Neutrophil (primary cell): ENCODE results near the gene TACC2.

Source experiments
- H3K27ac ChIP-seq: fragments of 200-600 bp; sonication (generic); 2 replicates; pipeline ENCODE4 v1.5.1; 2016; ENCODE audit warnings: mild to moderate bottlenecking, moderate library complexity
- H3K27me3 ChIP-seq: fragments of 200-600 bp; sonication (generic); 2 replicates; pipeline ENCODE4 v1.6.0; 2016; ENCODE audit warnings: mild to moderate bottlenecking
- H3K36me3 ChIP-seq: fragments of 200-600 bp; sonication (generic); 2 replicates; pipeline ENCODE4 v1.5.1; 2017
- H3K4me1 ChIP-seq, 2 experiments: fragments of 200-600 bp in 1 of 2; sonication (generic) in 1 of 2; 1 replicate in 1 of 2; 2 replicates in 1 of 2; pipeline versions ENCODE4 v1.5.1 to v1.6.1; 2013 to 2016; ENCODE audit warnings: low read depth in 1 of 2, low read length in 1 of 2, mild to moderate bottlenecking in 1 of 2, moderate library complexity in 1 of 2; ENCODE audit not compliant: control insufficient read depth in 1 of 2, insufficient read depth in 1 of 2
- H3K4me3 ChIP-seq, 2 experiments: fragments of 200-600 bp in 1 of 2; sonication (generic) in 1 of 2; 1 replicate in 1 of 2; 2 replicates in 1 of 2; pipeline ENCODE4 v1.5.1; 2013 to 2016; ENCODE audit warnings: low read depth in 1 of 2, low read length in 1 of 2, mild to moderate bottlenecking in 1 of 2, moderate library complexity in 1 of 2
- H3K9me3 ChIP-seq: fragments of 200-600 bp; sonication (generic); 2 replicates; pipeline ENCODE4 v1.5.1; 2016
- TF ChIP-seq, protein P1 (sequence below): fragments of 200-600 bp; sonication (generic); IDR thresholded peaks from 2 replicates; pipeline ENCODE4 v1.5.1; 2016; ENCODE audit warnings: antibody characterized with exemption

Gene TACC2

DNA sequence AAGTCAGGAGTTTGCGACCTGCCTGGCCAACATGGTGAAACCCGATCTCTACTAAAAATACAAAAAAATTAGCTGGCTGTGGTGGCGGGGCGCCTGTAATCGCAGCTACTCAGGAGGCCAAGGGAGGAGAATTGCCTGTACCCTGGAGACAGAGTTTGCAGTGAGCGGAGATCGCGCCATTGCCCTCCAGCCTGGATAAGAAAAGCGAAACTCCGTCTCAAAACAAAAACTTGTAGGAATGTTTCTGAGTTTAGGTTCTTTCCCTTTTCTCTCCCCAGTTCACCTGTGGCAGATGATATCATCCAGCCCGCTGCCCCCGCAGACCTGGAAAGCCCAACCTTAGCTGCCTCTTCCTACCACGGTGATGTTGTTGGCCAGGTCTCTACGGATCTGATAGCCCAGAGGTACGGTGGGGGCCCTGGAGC is 143.4 kb downstream of the TACC2 start:
- Histone ChIP-seq H3K27ac (no peak overlapping the region), H3K36me3 (no peaks in the 10 kb centered on the region), H3K27me3 (peaks cover 33% of the 10 kb centered on the region), H3K4me1 (no peaks in the 10 kb centered on the region), H3K4me3 (no peak overlapping the region), H3K9me3 (no peaks in the 10 kb centered on the region)
- TF ChIP-seq, protein P1, sequence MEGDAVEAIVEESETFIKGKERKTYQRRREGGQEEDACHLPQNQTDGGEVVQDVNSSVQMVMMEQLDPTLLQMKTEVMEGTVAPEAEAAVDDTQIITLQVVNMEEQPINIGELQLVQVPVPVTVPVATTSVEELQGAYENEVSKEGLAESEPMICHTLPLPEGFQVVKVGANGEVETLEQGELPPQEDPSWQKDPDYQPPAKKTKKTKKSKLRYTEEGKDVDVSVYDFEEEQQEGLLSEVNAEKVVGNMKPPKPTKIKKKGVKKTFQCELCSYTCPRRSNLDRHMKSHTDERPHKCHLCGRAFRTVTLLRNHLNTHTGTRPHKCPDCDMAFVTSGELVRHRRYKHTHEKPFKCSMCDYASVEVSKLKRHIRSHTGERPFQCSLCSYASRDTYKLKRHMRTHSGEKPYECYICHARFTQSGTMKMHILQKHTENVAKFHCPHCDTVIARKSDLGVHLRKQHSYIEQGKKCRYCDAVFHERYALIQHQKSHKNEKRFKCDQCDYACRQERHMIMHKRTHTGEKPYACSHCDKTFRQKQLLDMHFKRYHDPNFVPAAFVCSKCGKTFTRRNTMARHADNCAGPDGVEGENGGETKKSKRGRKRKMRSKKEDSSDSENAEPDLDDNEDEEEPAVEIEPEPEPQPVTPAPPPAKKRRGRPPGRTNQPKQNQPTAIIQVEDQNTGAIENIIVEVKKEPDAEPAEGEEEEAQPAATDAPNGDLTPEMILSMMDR = no peak

DNA sequence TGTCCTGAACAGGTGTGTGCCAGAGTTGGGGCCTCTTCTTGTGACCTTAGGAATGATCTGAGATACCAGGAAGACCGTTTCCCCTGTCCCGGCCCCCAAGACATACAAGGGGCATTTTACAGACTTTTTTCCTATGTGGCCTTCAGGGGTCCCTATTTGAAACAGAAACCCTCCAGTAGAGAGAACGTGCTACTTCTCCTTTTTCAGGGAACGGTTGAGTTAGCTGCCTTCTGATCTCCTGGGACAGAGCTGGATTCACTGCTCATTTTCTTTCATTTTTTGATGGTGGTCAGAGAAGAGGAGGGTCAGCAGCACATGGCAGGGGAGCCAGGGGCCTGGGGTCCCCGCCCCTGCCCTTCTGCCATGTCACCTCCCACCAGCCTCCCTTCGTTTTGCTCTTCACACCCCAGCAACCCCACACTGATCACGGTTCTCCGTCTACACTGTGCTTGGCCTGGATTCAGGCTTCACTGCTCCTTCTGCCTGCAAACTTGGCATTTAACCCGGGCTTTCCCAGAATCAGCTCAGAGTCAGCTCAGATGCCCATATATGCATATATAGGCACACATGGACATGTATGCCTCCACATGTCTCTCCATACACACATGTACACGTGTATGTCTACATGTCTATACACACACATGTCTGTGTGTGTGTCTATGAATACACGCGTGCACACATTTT is 144.1 kb downstream of the TACC2 start:
- Histone ChIP-seq H3K4me1 (no peaks in the 10 kb centered on the region), H3K27me3 (peaks cover 31% of the 10 kb centered on the region), H3K36me3 (no peaks in the 10 kb centered on the region), H3K27ac (no peak overlapping the region), H3K4me3 (no peak overlapping the region), H3K9me3 (no peaks in the 10 kb centered on the region)
- TF ChIP-seq, protein P1 = no peak

DNA sequence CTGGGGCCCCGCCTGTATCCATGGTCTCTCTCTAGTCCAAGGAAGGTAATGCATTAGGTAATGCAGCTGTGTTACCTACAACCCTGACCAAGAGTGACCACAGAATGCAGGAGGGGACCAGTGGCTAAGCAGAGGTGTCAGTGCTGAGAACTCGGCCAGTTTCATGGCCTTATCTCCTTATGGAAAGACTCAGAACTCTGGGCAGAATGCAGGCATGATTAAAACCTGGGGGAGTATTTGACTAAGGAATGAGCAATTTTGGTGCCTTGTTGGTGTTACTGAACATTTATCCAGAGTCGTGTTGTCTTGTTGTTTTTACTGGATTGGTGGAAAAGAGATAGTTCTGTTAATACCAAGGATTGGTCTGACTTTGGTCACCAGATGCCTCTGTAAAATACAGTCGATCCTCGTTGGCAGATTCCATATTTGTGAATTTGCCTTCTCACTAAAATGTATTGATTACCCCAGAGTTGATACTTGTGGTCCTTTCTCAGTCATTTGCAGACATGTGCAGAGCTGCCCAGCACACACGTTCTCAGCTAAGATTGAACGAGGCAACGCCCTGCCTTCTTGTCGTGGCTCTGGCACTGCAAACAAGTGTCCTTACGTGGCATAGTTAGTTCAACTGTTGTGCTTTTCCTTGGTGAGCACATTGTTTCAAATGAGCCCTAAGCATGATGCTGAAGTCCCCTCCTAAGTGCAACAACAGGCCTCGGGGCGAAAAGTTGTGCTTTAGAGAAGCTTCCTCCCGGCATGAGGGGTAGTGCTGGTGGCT is 146.5 kb downstream of the TACC2 start:
- Histone ChIP-seq H3K27ac (no peak overlapping the region), H3K9me3 (no peaks in the 10 kb centered on the region), H3K4me3 (no peak overlapping the region), H3K27me3 (peaks cover 47% of the 10 kb centered on the region), H3K4me1 (no peaks in the 10 kb centered on the region), H3K36me3 (no peaks in the 10 kb centered on the region)
- TF ChIP-seq, protein P1 = no peak

DNA sequence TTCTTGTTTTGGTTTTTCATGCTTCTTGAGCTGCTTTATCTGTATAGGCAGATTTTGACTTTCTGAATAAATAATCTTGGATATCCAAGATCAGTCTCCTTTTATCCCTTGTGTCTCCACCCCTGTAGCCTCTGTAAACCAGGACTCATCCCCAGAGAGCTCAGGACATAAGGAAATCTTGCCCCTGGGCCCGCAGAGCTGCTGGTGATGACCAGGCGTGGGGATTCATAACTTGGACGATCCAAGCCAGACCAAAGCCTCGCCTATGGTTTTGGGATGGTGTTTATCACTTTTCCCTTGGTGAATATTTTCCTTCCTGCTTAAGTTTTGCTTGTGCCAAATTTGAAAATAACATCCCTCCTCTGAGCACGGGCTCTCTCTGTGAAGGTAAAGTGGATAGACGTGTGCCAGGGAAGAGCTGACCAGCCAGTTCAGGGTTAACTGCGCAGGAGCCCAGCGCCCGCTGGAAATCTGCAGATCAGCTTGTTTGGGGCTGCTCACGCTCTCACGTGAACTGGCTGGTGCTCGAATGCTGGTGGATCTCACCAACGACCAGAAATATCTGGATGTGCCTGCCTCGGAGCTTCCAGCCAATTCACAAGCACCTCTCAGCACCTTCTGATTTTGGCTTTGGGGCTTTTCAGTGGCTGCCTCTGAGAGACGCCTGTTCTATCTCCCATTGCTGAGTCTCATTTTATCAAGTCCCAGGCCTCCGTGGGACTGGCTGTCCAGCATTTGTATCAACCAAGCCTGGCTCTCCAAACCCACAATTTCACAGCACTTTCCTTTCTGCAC is 150.1 kb downstream of the TACC2 start:
- Histone ChIP-seq H3K36me3 (no peaks in the 10 kb centered on the region), H3K27me3 (peaks cover 45% of the 10 kb centered on the region), H3K4me1 (peaks cover 0 to 10% of the 10 kb centered on the region in 2 experiments), H3K9me3 (no peaks in the 10 kb centered on the region), H3K27ac (no peak overlapping the region), H3K4me3 (no peak overlapping the region)
- TF ChIP-seq, protein P1 = no peak

DNA sequence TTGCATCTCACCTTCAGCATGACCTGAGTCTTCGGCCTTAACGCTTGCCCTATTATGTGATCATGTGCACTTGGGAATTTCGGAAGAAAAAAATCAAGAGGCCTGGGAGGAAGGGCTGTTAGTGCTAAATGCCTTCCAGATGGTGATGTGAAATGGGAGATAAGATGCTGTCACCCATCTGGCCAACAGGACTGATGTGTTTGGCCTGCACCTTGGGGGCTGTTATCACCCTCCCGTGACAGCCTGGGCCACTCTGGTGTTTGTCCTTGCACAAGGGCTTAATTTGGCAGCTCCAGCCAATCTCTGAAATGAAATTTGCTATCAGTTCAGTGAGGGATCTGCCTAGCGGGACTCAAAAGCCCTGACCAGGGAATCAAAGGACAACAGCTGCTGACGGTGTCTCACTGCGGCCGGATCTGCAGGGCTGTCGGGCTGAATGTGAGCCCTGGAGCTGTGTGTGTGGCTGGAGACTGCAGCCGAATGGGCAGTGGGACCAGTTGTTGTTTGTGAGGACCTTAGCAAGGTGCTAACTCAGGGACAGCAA is 150.7 kb downstream of the TACC2 start:
- H3K27ac ChIP-seq = no peak overlapping the region
- H3K4me1 ChIP-seq = peaks cover 0 to 10% of the 10 kb centered on the region in 2 experiments
- no peaks in the 10 kb centered on the region for H3K9me3 ChIP-seq
- TF ChIP-seq, protein P1 = no peak
- peaks cover 45% of the 10 kb centered on the region for H3K27me3 ChIP-seq
- no peaks in the 10 kb centered on the region for H3K36me3 ChIP-seq
- no peak overlapping the region for H3K4me3 ChIP-seq
